Right lobe of liver (tissue), 6 donors: ENCODE results near the gene RERE. TPM values are rescaled to one million over a fixed set of nuclear protein-coding genes. Genes with fewer than 3 reads are reported as not detected.
A peak's percentile ranks its signal among the peaks of the same experiment; 100 is the strongest.

Experiments used
- ATAC-seq, 4 donors: fragments of 200-7000 bp; cut with Tn5 transposase; one replicate each; pipeline ENCODE4 v1.9.1; 2020; ENCODE audit warnings: mild to moderate bottlenecking in 4 of 4, moderate library complexity in 4 of 4
- DNase-seq, 3 donors: peaks; one replicate each; pipeline ENCODE4 v3.0.0-alpha.2; 2020
- H3K27ac ChIP-seq, 3 donors: fragments of 200-600 bp; one replicate each; pipeline ENCODE4 v1.8.0; 2022
- H3K27me3 ChIP-seq, 2 donors: fragments of 200-600 bp; one replicate each; pipeline ENCODE4 v1.8.0; 2022
- H3K36me3 ChIP-seq, 4 donors: fragments of 200-600 bp; sonication (generic) in 1 of 4; one replicate each; pipeline versions ENCODE4 v1.5.1 to v1.8.0; 2017 to 2022; ENCODE audit warnings: control low read depth in 1 of 4
- H3K4me1 ChIP-seq, 4 donors: fragments of 200-600 bp; sonication (generic) in 1 of 4; one replicate each; pipeline versions ENCODE4 v1.5.1 to v1.8.0; 2017 to 2022; ENCODE audit warnings: control low read depth in 1 of 4
- H3K4me3 ChIP-seq, 3 donors: fragments of 200-600 bp; one replicate each; pipeline ENCODE4 v1.8.0; 2022
- H3K9me3 ChIP-seq, 4 donors: fragments of 200-600 bp; sonication (generic) in 1 of 4; one replicate each; pipeline versions ENCODE4 v1.5.1 to v1.8.0; 2017 to 2022; ENCODE audit warnings: control low read depth in 1 of 4
- POLR2A ChIP-seq: fragments of 450-650 bp; IDR thresholded peaks from one replicate; pipeline ENCODE4 v1.6.1; 2017; ENCODE audit warnings: antibody characterized with exemption, mild to moderate bottlenecking
- WGBS: methylation state at CpG from one replicate; pipeline ENCODE4 v1.1.6; 2018; ENCODE audit warnings: low coverage, low lambda C conversion rate; ENCODE audit not compliant: insufficient coverage; ENCODE audit errors: missing lambda C conversion rate; 5-methylcytosine and 5-hydroxymethylcytosine counted together
- intact Hi-C, 2 donors: fragments of 100-400 bp; cut with DNase I; formaldehyde crosslinking; loops; one replicate each; pipeline versions ENCODE4 v1.11.2 to v1.14.1; 2022
- total RNA-seq, 6 experiments: library from RNA; depleted of rRNA in 2 of 6; stranded (reverse); fragments of >200 nt in 2 of 6; fragmentation: NEBNext Ultra II Directional in 3 of 6; extraction: Animal tissue kit (Norgen Biotek cat#: 25700) in 3 of 6; gene quantifications; one replicate each; pipeline versions ENCODE4 v1.1.0 to v1.2.4, GENCODE V29; 2016 to 2023
- TF ChIP-seq, protein P1 (sequence below), 4 donors: fragments of 200-600 bp in 3 of 4; fragments of 450-650 bp in 1 of 4; IDR thresholded peaks; one replicate each; pipeline versions ENCODE4 v1.5.1 to v1.8.0; 2016 to 2022; ENCODE audit warnings: antibody characterized with exemption in 4 of 4, mild to moderate bottlenecking in 2 of 4
- donor health status: DM: no; HTN: yes; CAD: no.
- donor health status: DM: no; HTN: no; CAD: no.
- donor health status: DM: no; HTN: no; CAD: no.
- donor health status: DM: no; HTN: yes; CAD: no.
- donor health status: DM: no; HTN: yes; CAD: no.

The RERE gene
- total RNA-seq, 6 experiments from 2014 or later: 17.5 to 38.4 (median 25.0) TPM

GRCh38 chr1:8570465-8570864 lies 247.0 kb downstream of the RERE start:
- Histone ChIP-seq H3K36me3 (no peaks in the 10 kb centered on the region), H3K27ac (peak overlapping the region in 2 of 3 donors; percentile 46 to 72), H3K9me3 (no peaks in the 10 kb centered on the region), H3K4me3 (no peak overlapping the region), H3K27me3 (no peaks in the 10 kb centered on the region), H3K4me1 (peaks cover 0 to 25% (median 12%) of the 10 kb centered on the region in 4 donors)
- intact Hi-C loops: no loop called here
- ATAC-seq (no peak), DNase-seq (no peak)
- TF ChIP-seq, protein P1, sequence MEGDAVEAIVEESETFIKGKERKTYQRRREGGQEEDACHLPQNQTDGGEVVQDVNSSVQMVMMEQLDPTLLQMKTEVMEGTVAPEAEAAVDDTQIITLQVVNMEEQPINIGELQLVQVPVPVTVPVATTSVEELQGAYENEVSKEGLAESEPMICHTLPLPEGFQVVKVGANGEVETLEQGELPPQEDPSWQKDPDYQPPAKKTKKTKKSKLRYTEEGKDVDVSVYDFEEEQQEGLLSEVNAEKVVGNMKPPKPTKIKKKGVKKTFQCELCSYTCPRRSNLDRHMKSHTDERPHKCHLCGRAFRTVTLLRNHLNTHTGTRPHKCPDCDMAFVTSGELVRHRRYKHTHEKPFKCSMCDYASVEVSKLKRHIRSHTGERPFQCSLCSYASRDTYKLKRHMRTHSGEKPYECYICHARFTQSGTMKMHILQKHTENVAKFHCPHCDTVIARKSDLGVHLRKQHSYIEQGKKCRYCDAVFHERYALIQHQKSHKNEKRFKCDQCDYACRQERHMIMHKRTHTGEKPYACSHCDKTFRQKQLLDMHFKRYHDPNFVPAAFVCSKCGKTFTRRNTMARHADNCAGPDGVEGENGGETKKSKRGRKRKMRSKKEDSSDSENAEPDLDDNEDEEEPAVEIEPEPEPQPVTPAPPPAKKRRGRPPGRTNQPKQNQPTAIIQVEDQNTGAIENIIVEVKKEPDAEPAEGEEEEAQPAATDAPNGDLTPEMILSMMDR (IDR thresholded peaks at IDR 0.05): no peak
- TF ChIP-seq POLR2A: no peak
- WGBS: 58% methylated on average over 3 of the region's 3 CpGs

DNA sequence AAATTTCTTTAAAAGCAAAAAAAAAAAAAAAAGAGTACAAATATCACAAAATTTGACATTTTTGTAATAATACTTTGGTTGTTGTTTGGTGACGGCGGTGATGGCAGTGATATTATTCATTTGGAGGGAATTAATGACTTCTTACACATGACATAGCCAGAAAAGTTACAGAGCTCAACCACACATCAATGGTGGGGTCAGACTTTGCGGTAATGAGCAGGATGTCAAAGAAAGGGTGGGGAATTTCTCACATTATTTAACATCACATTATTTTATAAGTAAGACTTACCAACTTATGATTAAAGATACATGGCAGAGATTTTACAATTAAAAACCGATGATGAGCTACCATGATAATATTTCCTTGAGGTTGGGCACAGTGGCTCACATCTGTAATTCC lies 248.2 kb downstream of the RERE start:
- no peak overlapping the region for H3K27ac ChIP-seq
- ATAC-seq (no peak), DNase-seq (no peak)
- H3K9me3 ChIP-seq: no peaks in the 10 kb centered on the region
- H3K4me3 ChIP-seq: no peak overlapping the region
- 100% methylated on average over 4 of the region's 4 CpGs for WGBS
- TF ChIP-seq POLR2A: no peak
- TF ChIP-seq, protein P1 (IDR thresholded peaks at IDR 0.05): no peak
- intact Hi-C loops: loop anchor here in 1 of 2 donors (10.0 kb wide), 1 partner anchor 156 kb away; no protein-coding TSS in a partner anchor
- H3K27me3 ChIP-seq: no peaks in the 10 kb centered on the region
- no peaks in the 10 kb centered on the region for H3K36me3 ChIP-seq
- peaks cover 0 to 33% (median 12%) of the 10 kb centered on the region in 4 donors for H3K4me1 ChIP-seq

DNA sequence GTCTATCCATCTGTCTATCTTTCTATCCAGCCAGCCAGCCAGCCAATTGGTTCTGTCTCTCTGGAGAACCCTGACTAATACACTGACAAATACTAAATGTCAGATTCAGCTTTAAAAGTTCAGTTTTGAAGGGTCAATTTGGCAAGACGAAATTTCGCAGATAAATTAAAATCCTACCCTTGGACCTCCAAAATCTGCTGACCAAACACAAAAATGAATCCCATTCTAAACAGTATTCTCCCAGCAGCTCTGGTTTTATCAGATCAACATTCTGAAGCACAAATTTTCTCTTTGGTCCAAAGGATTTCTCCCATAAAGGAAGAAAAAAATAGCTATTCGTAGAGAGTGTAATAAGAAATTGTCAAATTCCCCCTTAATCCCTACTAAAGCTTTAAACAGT lies 248.6 kb downstream of the RERE start:
- no peak overlapping the region for H3K27ac ChIP-seq
- H3K4me1 ChIP-seq: peaks cover 0 to 37% (median 12%) of the 10 kb centered on the region in 4 donors
- TF ChIP-seq, protein P1 (IDR thresholded peaks at IDR 0.05): no peak
- TF ChIP-seq POLR2A: no peak
- intact Hi-C loops: loop anchor here in 1 of 2 donors (10.0 kb wide), 1 partner anchor 156 kb away; no protein-coding TSS in a partner anchor
- WGBS: 51% methylated on average over 3 of the region's 3 CpGs
- ATAC-seq (no peak), DNase-seq (no peak)
- no peak overlapping the region for H3K4me3 ChIP-seq
- H3K36me3 ChIP-seq: no peaks in the 10 kb centered on the region
- no peaks in the 10 kb centered on the region for H3K27me3 ChIP-seq
- H3K9me3 ChIP-seq: no peaks in the 10 kb centered on the region

GRCh38 chr1:8567146-8567545 lies 250.3 kb downstream of the RERE start:
- Histone ChIP-seq H3K9me3 (no peaks in the 10 kb centered on the region), H3K27ac (no peak overlapping the region), H3K4me1 (peaks cover 0 to 38% (median 8%) of the 10 kb centered on the region in 4 donors), H3K4me3 (no peak overlapping the region), H3K36me3 (no peaks in the 10 kb centered on the region), H3K27me3 (no peaks in the 10 kb centered on the region)
- WGBS: 75% methylated on average over 1 of the region's 1 CpG
- intact Hi-C loops: loop anchor here in 1 of 2 donors (10.0 kb wide), 1 partner anchor 158 kb away; no protein-coding TSS in a partner anchor
- no peak for DNase-seq
- no peak for TF ChIP-seq POLR2A
- TF ChIP-seq, protein P1 (IDR thresholded peaks at IDR 0.05): no peak
- ATAC-seq: no peak
